ENCODE results near the gene PNCK. TPM values are rescaled to one million over a fixed set of nuclear protein-coding genes. Genes with fewer than 3 reads are reported as not detected.

The PNCK gene
- total and polyA plus RNA-seq, 2 of the 13 experiments (the other 11 are each of a cell fraction or from before 2014, with no cell fraction given) = 33.1 TPM; not detected in 1

DNA sequence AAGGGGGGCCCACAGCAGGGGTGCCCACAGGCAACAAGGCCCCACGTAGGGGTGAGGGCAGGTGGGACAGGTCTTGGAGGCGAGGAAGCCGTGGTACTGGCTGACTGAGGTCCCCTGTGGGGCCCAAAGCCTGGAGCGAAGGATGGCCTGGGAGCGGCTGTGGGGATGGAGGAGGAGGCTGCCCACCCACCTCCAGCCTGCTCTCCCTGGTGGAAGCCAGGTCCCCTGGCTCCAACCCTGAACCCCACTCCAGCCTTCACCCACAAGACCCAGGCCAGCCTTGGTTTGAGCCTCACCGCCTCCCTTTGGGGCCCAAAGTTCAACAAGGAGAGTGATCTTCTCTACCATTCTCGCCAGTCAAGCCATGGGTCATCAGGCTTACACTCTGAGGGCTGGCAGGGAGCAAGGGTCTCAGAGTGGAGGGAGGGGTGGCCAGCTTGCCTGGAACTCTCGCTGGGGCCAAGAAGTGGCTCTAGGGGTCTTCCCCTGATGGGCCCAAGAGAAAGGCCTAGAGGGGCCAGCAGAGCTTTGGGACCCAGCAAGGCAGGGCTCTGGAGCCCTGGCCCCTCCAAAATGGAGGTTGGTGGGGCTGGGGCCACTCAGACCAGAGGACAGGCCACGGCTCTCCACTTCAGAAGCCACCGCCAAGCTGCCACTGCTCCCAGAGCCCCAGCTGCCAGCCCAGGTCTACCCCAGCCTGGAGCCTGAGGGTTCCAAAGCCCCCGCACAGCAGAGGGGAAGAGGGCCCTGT lies 5.0 kb downstream of the PNCK start (continued):
- TF ChIP-seq, protein P1, sequence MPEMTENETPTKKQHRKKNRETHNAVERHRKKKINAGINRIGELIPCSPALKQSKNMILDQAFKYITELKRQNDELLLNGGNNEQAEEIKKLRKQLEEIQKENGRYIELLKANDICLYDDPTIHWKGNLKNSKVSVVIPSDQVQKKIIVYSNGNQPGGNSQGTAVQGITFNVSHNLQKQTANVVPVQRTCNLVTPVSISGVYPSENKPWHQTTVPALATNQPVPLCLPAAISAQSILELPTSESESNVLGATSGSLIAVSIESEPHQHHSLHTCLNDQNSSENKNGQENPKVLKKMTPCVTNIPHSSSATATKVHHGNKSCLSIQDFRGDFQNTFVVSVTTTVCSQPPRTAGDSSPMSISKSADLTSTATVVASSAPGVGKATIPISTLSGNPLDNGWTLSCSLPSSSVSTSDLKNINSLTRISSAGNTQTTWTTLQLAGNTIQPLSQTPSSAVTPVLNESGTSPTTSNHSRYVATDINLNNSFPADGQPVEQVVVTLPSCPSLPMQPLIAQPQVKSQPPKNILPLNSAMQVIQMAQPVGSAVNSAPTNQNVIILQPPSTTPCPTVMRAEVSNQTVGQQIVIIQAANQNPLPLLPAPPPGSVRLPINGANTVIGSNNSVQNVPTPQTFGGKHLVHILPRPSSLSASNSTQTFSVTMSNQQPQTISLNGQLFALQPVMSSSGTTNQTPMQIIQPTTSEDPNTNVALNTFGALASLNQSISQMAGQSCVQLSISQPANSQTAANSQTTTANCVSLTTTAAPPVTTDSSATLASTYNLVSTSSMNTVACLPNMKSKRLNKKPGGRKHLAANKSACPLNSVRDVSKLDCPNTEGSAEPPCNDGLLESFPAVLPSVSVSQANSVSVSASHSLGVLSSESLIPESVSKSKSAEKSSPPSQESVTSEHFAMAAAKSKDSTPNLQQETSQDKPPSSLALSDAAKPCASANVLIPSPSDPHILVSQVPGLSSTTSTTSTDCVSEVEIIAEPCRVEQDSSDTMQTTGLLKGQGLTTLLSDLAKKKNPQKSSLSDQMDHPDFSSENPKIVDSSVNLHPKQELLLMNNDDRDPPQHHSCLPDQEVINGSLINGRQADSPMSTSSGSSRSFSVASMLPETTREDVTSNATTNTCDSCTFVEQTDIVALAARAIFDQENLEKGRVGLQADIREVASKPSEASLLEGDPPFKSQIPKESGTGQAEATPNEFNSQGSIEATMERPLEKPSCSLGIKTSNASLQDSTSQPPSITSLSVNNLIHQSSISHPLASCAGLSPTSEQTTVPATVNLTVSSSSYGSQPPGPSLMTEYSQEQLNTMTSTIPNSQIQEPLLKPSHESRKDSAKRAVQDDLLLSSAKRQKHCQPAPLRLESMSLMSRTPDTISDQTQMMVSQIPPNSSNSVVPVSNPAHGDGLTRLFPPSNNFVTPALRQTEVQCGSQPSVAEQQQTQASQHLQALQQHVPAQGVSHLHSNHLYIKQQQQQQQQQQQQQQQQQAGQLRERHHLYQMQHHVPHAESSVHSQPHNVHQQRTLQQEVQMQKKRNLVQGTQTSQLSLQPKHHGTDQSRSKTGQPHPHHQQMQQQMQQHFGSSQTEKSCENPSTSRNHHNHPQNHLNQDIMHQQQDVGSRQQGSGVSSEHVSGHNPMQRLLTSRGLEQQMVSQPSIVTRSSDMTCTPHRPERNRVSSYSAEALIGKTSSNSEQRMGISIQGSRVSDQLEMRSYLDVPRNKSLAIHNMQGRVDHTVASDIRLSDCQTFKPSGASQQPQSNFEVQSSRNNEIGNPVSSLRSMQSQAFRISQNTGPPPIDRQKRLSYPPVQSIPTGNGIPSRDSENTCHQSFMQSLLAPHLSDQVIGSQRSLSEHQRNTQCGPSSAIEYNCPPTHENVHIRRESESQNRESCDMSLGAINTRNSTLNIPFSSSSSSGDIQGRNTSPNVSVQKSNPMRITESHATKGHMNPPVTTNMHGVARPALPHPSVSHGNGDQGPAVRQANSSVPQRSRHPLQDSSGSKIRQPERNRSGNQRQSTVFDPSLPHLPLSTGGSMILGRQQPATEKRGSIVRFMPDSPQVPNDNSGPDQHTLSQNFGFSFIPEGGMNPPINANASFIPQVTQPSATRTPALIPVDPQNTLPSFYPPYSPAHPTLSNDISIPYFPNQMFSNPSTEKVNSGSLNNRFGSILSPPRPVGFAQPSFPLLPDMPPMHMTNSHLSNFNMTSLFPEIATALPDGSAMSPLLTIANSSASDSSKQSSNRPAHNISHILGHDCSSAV (CRISPR knock-in tag; IDR thresholded peaks at IDR 0.05; ENCODE audit: borderline replicate concordance) = no peak
- TF ChIP-seq ZMYM4 (CRISPR knock-in tag; IDR thresholded peaks at IDR 0.05) (no peak), ZNF788 (CRISPR knock-in tag; IDR thresholded peaks at IDR 0.05; ENCODE audit: borderline replicate concordance) (no peak), TRIM22 (IDR thresholded peaks at IDR 0.05) (no peak), ZIK1 (CRISPR knock-in tag; IDR thresholded peaks at IDR 0.05; ENCODE audit: borderline replicate concordance, low read depth) (no peak), ZNF383 (CRISPR knock-in tag; IDR thresholded peaks at IDR 0.05; ENCODE audit: borderline replicate concordance) (no peak), E2F5 (CRISPR knock-in tag; conservative IDR thresholded peaks at IDR 0.05) (no peak), ZNF564 (CRISPR knock-in tag; IDR thresholded peaks at IDR 0.05) (no peak), NFIB (CRISPR knock-in tag; IDR thresholded peaks at IDR 0.05; ENCODE audit: borderline replicate concordance) (no peak), MZF1 (CRISPR knock-in tag; IDR thresholded peaks at IDR 0.05; ENCODE audit: borderline replicate concordance) (no peak)

Measured in HepG2 (cell line).